B cell (primary cell): ENCODE measurements around the gene KAZN. TPM values are rescaled to one million over a fixed set of nuclear protein-coding genes. Genes with fewer than 3 reads are reported as not detected.

Experiments used
- ATAC-seq: fragments of 200-7000 bp; cut with Tn5 transposase; one replicate; pipeline ENCODE4 v1.10.0; 2021; ENCODE audit warnings: low read depth, mild to moderate bottlenecking, moderate number of reproducible peaks, moderate library complexity
- CTCF ChIA-PET: fragments of 350-600 bp; sonication (Branson Sonifier 250); formaldehyde crosslinking; loops from one replicate; lab custom pipeline; 2021; ENCODE audit warnings: antibody characterized with exemption, inconsistent platforms; lab: Charles Lee
- POLR2A ChIA-PET: fragments of 350-600 bp; sonication (Branson Sonifier 250); formaldehyde crosslinking; loops from one replicate; lab custom pipeline; 2021; ENCODE audit warnings: antibody characterized with exemption; lab: Charles Lee
- DNase-seq: peaks from one replicate; pipeline ENCODE4 v3.0.0; 2013
- H2AFZ ChIP-seq: 2 replicates; pipeline ENCODE4 v1.6.1; 2012; ENCODE audit warnings: mild to moderate bottlenecking, low read depth, low read length; ENCODE audit not compliant: insufficient read depth, poor library complexity, severe bottlenecking
- H3K27ac ChIP-seq, 2 donors: 1 replicate in 1 of 2; 2 replicates in 1 of 2; pipeline ENCODE4 v1.5.1; 2012 to 2013; ENCODE audit warnings: low read length in 2 of 2, mild to moderate bottlenecking in 2 of 2, moderate library complexity in 1 of 2
- H3K27me3 ChIP-seq, 4 experiments: fragments of 200-600 bp in 1 of 4; sonication (generic) in 1 of 4; replicated peaks in 1 of 4; 1 replicate in 2 of 4; 2 replicates in 2 of 4; pipeline versions ENCODE4 v1.6.1 to v1.7.0; 2013 to 2016; ENCODE audit warnings: low read length in 3 of 4, mild to moderate bottlenecking in 2 of 4, mixed read lengths in 1 of 4, moderate library complexity in 1 of 4; ENCODE audit not compliant: insufficient read depth in 4 of 4, control insufficient read depth in 3 of 4; ENCODE audit errors: control extremely low read depth in 1 of 4
- H3K36me3 ChIP-seq, 2 experiments: replicated peaks in 1 of 2; 1 replicate in 1 of 2; 2 replicates in 1 of 2; pipeline versions ENCODE4 v1.6.1 to v1.7.1; 2013; ENCODE audit warnings: low read length in 1 of 2; ENCODE audit not compliant: insufficient read depth in 2 of 2, control insufficient read depth in 1 of 2; ENCODE audit errors: control extremely low read depth in 1 of 2, extremely low read depth in 1 of 2
- H3K4me1 ChIP-seq, 2 donors: fragments of 200-600 bp in 1 of 2; sonication (generic) in 1 of 2; 1 replicate in 1 of 2; 2 replicates in 1 of 2; pipeline versions ENCODE4 v1.5.1 to v1.6.1; 2013 to 2017; ENCODE audit warnings: low read length in 2 of 2; ENCODE audit not compliant: control insufficient read depth in 2 of 2, insufficient read depth in 2 of 2
- H3K4me2 ChIP-seq: replicated peaks from 2 replicates; pipeline ENCODE3; 2012; ENCODE audit warnings: mild to moderate bottlenecking, low read depth, low read length; ENCODE audit not compliant: poor library complexity, severe bottlenecking
- H3K4me3 ChIP-seq, 5 experiments: fragments of 200-600 bp in 1 of 5; sonication (generic) in 1 of 5; 1 replicate in 3 of 5; 2 replicates in 2 of 5; pipeline versions ENCODE4 v1.5.1 to v1.7.0; 2011 to 2016; ENCODE audit warnings: low read length in 4 of 5, mild to moderate bottlenecking in 4 of 5, low read depth in 2 of 5, control low read depth in 1 of 5, moderate library complexity in 1 of 5; ENCODE audit not compliant: insufficient read depth in 1 of 5; ENCODE audit errors: control extremely low read depth in 1 of 5, extremely low read depth in 1 of 5
- H3K79me2 ChIP-seq: fragments of 200-600 bp; sonication (generic); one replicate; pipeline ENCODE4 v1.6.0; 2016; ENCODE audit warnings: low read length; ENCODE audit not compliant: control insufficient read depth, insufficient read depth
- H3K9ac ChIP-seq: fragments of 200-600 bp; sonication (generic); 2 replicates; pipeline ENCODE4 v1.6.1; 2017; ENCODE audit warnings: mild to moderate bottlenecking, low read length, moderate library complexity
- H3K9me3 ChIP-seq, 3 donors: one replicate each; pipeline versions ENCODE4 v1.6.1 to v1.7.1; 2013; ENCODE audit warnings: low read length in 2 of 3; ENCODE audit not compliant: control insufficient read depth in 2 of 3, insufficient read depth in 1 of 3; ENCODE audit errors: control extremely low read depth in 1 of 3
- H4K20me1 ChIP-seq: 2 replicates; pipeline ENCODE4 v1.6.0; 2012; ENCODE audit warnings: mild to moderate bottlenecking, low read length; ENCODE audit not compliant: insufficient read depth, control insufficient read depth, poor library complexity, severe bottlenecking
- H3K27ac Mint-ChIP-seq: one replicate; pipeline ENCODE4 v1.8.0; 2021; ENCODE audit warnings: mixed read lengths
- H3K27me3 Mint-ChIP-seq: one replicate; pipeline ENCODE4 v1.8.0; 2021; ENCODE audit warnings: mixed read lengths
- H3K4me1 Mint-ChIP-seq: one replicate; pipeline ENCODE4 v1.8.0; 2021; ENCODE audit warnings: mixed read lengths
- H3K4me3 Mint-ChIP-seq: one replicate; pipeline ENCODE4 v1.8.0; 2021; ENCODE audit warnings: mixed read lengths
- H3K9me3 Mint-ChIP-seq: one replicate; pipeline ENCODE4 v1.8.0; 2022; ENCODE audit warnings: mixed read lengths; ENCODE audit not compliant: insufficient read depth
- EZH2 ChIP-seq: IDR thresholded peaks from 2 replicates; pipeline ENCODE4 v1.6.1; 2012; ENCODE audit warnings: borderline replicate concordance, low read depth, mild to moderate bottlenecking, moderate library complexity, low read length; ENCODE audit not compliant: insufficient read depth, poor library complexity, severe bottlenecking
- WGBS: methylation state at CpG from one replicate; pipeline ENCODE4 v1.1.5; 2013; ENCODE audit warnings: missing lambda C conversion rate; ENCODE audit not compliant: insufficient coverage; 5-methylcytosine and 5-hydroxymethylcytosine counted together
- intact Hi-C: fragments of 100-400 bp; cut with micrococcal nuclease; formaldehyde crosslinking; loops from one replicate; pipeline ENCODE4 v1.10.0; 2022
- polyA plus RNA-seq: library from polyadenylated mRNA; depleted of rRNA; stranded (reverse); fragments of >200 nt; gene quantifications from 2 replicates; pipeline ENCODE4 v1.2.3, GENCODE V29; 2012
- total RNA-seq, 2 donors: library from RNA; stranded (reverse); fragments of 120-200 nt in 1 of 2; gene quantifications; 1 replicate in 1 of 2; 2 replicates in 1 of 2; pipeline versions ENCODE4 v1.2.3 to v1.2.4, GENCODE V29; 2013 to 2022
- TF ChIP-seq, protein P1 (sequence below): fragments of 200-600 bp; IDR thresholded peaks from one replicate; pipeline ENCODE4 v1.8.0; 2022; ENCODE audit warnings: antibody characterized with exemption, mild to moderate bottlenecking

Gene KAZN
- total and polyA plus RNA-seq, 2 donors (not counting 1 experiment from before 2014, with no cell fraction given): 0.13 to 0.39 TPM

DNA sequence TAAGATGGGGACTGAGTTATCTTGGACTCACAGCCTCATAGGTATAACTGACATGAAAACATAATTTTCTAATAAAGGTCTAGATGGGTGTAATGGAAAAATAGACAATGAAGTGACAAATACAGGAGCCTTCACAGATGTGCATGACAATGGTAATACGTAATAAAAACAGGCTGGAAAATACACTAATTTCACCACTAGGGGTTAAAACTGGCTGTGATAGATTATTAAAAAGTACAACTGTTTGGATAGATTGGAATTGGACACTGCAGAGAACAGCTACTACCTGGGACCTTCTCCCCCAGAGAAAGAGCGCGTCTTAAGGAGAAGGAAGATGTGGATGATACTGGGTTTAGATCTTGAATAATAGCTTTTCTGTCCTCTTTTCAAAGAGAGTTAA lies 9.8 kb downstream of the KAZN start:
- H2AFZ ChIP-seq: no peak overlapping the region
- ChIA-PET POLR2A (no interaction called here), CTCF (no interaction called here)
- H3K4me1 ChIP-seq: no peaks in the 10 kb centered on the region
- no peak overlapping the region for H3K4me2 ChIP-seq
- no peak for DNase-seq
- no peaks in the 10 kb centered on the region for H3K9me3 ChIP-seq
- H3K4me3 ChIP-seq: no peak overlapping the region
- no peak overlapping the region for H3K9ac ChIP-seq
- ATAC-seq: no peak
- H3K36me3 ChIP-seq: no peaks in the 10 kb centered on the region
- TF ChIP-seq, protein P1, sequence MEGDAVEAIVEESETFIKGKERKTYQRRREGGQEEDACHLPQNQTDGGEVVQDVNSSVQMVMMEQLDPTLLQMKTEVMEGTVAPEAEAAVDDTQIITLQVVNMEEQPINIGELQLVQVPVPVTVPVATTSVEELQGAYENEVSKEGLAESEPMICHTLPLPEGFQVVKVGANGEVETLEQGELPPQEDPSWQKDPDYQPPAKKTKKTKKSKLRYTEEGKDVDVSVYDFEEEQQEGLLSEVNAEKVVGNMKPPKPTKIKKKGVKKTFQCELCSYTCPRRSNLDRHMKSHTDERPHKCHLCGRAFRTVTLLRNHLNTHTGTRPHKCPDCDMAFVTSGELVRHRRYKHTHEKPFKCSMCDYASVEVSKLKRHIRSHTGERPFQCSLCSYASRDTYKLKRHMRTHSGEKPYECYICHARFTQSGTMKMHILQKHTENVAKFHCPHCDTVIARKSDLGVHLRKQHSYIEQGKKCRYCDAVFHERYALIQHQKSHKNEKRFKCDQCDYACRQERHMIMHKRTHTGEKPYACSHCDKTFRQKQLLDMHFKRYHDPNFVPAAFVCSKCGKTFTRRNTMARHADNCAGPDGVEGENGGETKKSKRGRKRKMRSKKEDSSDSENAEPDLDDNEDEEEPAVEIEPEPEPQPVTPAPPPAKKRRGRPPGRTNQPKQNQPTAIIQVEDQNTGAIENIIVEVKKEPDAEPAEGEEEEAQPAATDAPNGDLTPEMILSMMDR: no peak
- TF ChIP-seq EZH2: no peak
- no CpG with 5 or more reads among the region's 3 CpGs for WGBS
- Mint-ChIP-seq H3K27ac (no peak overlapping the region), H3K27me3 (peaks cover 11% of the 10 kb centered on the region), H3K4me1 (no peaks in the 10 kb centered on the region), H3K9me3 (peaks cover 3% of the 10 kb centered on the region), H3K4me3 (no peak overlapping the region)
- peaks cover 0 to 3% (median 0%) of the 10 kb centered on the region in 4 experiments for H3K27me3 ChIP-seq
- H3K27ac ChIP-seq: no peak overlapping the region
- H4K20me1 ChIP-seq: no peaks in the 10 kb centered on the region
- no peaks in the 10 kb centered on the region for H3K79me2 ChIP-seq
- intact Hi-C loops: no loop called here

DNA sequence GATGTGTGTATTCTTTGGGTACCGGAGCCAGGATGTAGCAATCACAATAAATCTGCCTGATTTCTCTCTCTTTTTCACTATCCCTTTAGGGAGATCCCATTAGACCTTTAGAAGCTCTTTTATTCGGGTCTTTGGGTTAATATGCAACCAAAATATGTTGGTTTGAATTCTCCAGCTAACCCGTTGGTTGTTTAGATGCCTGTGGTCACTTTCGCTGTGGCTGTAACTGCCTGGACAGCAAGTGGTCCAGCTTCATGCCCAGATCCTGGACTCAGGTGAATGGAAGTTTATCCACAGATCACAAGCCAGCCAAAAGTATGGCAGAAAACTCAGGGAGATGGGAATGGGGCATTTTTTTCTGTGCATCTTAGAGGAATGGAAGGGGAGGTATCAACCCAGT lies 12.3 kb downstream of the KAZN start:
- H3K4me2 ChIP-seq: no peak overlapping the region
- H3K4me3 ChIP-seq: no peak overlapping the region
- H3K4me1 ChIP-seq: no peaks in the 10 kb centered on the region
- CTCF ChIA-PET: no interaction called here
- H2AFZ ChIP-seq: no peak overlapping the region
- H3K27me3 ChIP-seq: peaks cover 0 to 3% (median 0%) of the 10 kb centered on the region in 4 experiments
- intact Hi-C loops: no loop called here
- no peak overlapping the region for H3K4me3 Mint-ChIP-seq
- TF ChIP-seq EZH2: no peak
- TF ChIP-seq, protein P1: no peak
- H3K9me3 Mint-ChIP-seq: peaks cover 3% of the 10 kb centered on the region
- H4K20me1 ChIP-seq: no peaks in the 10 kb centered on the region
- no peak overlapping the region for H3K27ac Mint-ChIP-seq
- POLR2A ChIA-PET: no interaction called here
- no peaks in the 10 kb centered on the region for H3K79me2 ChIP-seq
- H3K27me3 Mint-ChIP-seq: peaks cover 13% of the 10 kb centered on the region
- 90% methylated on average over 3 of the region's 4 CpGs for WGBS
- H3K4me1 Mint-ChIP-seq: no peaks in the 10 kb centered on the region
- ATAC-seq: no peak
- H3K36me3 ChIP-seq: no peaks in the 10 kb centered on the region
- no peaks in the 10 kb centered on the region for H3K9me3 ChIP-seq
- no peak overlapping the region for H3K27ac ChIP-seq
- no peak for DNase-seq
- H3K9ac ChIP-seq: no peak overlapping the region
